Endodermal cell (in vitro differentiated cells): ENCODE measurements around the gene RCAN2. TPM values are rescaled to one million over a fixed set of nuclear protein-coding genes. Genes with fewer than 3 reads are reported as not detected.

Experiments used
- DNase-seq: peaks from one replicate; pipeline ENCODE4 v3.0.0-alpha.2; 2017
- H3K27ac ChIP-seq: 2 replicates; pipeline ENCODE4 v1.5.1; 2013; ENCODE audit warnings: mild to moderate bottlenecking, low read depth, low read length, moderate library complexity
- H3K27me3 ChIP-seq: 2 replicates; pipeline ENCODE4 v1.6.1; 2013; ENCODE audit warnings: mild to moderate bottlenecking, low read length, moderate library complexity; ENCODE audit not compliant: insufficient read depth, control insufficient read depth, poor library complexity, severe bottlenecking
- H3K36me3 ChIP-seq: 2 replicates; pipeline ENCODE4 v1.7.0; 2013; ENCODE audit warnings: mild to moderate bottlenecking, low read length, moderate library complexity; ENCODE audit not compliant: control insufficient read depth, insufficient read depth
- H3K4me1 ChIP-seq: one replicate; pipeline ENCODE4 v1.7.0; 2013; ENCODE audit warnings: low read length; ENCODE audit not compliant: control insufficient read depth, insufficient read depth
- H3K4me3 ChIP-seq: 2 replicates; pipeline ENCODE4 v1.5.1; 2013; ENCODE audit warnings: mild to moderate bottlenecking, low read length, moderate library complexity
- H3K9ac ChIP-seq: 2 replicates; pipeline ENCODE4 v1.6.1; 2013; ENCODE audit warnings: mild to moderate bottlenecking, low read length, moderate library complexity; ENCODE audit not compliant: poor library complexity, severe bottlenecking; ENCODE audit errors: extremely low read depth
- H3K9me3 ChIP-seq: 2 replicates; pipeline ENCODE4 v1.6.1; 2013; ENCODE audit warnings: mild to moderate bottlenecking, low read length, moderate library complexity; ENCODE audit not compliant: control insufficient read depth
- H3K27ac Mint-ChIP-seq: 2 replicates; pipeline ENCODE4 v1.8.0; 2020; ENCODE audit warnings: mixed read lengths
- H3K27me3 Mint-ChIP-seq: 2 replicates; pipeline ENCODE4 v1.8.0; 2021; ENCODE audit warnings: mild to moderate bottlenecking, mixed read lengths; ENCODE audit not compliant: insufficient read depth
- H3K36me3 Mint-ChIP-seq: 2 replicates; pipeline ENCODE4 v1.8.0; 2020; ENCODE audit warnings: low read depth, mixed read lengths
- H3K4me1 Mint-ChIP-seq: 2 replicates; pipeline ENCODE4 v1.8.0; 2020; ENCODE audit warnings: mixed read lengths
- H3K4me3 Mint-ChIP-seq: 2 replicates; pipeline ENCODE4 v1.8.0; 2020; ENCODE audit warnings: mild to moderate bottlenecking, moderate library complexity, mixed read lengths
- H3K9me3 Mint-ChIP-seq: 2 replicates; pipeline ENCODE4 v1.8.0; 2020; ENCODE audit warnings: mild to moderate bottlenecking, mixed read lengths
- CTCF ChIP-seq: fragments of 200-600 bp; sonication (generic); conservative IDR thresholded peaks from 2 replicates; pipeline ENCODE4 v1.5.0; 2021; ENCODE audit warnings: antibody characterized with exemption, mild to moderate bottlenecking
- WGBS, 2 experiments: methylation state at CpG; one replicate each; pipeline versions ENCODE4 v1.1.5 to v1.1.7; 2013; ENCODE audit warnings: missing lambda C conversion rate in 2 of 2, mixed read lengths in 1 of 2; ENCODE audit not compliant: insufficient coverage in 1 of 2, insufficient read length in 1 of 2; 5-methylcytosine and 5-hydroxymethylcytosine counted together
- total RNA-seq, 2 donors: library from RNA; stranded (reverse); fragmentation: NEBNext Ultra II Directional in 1 of 2; extraction: Animal tissue kit (Norgen Biotek cat#: 25700) in 1 of 2; gene quantifications; 2 replicates in 1 of 2; 3 replicates in 1 of 2; pipeline ENCODE4 v1.2.1, GENCODE V29; 2021

RCAN2 gene
- total RNA-seq, 2 donors from 2014 or later, result 15.7 to 16.7 TPM

DNA sequence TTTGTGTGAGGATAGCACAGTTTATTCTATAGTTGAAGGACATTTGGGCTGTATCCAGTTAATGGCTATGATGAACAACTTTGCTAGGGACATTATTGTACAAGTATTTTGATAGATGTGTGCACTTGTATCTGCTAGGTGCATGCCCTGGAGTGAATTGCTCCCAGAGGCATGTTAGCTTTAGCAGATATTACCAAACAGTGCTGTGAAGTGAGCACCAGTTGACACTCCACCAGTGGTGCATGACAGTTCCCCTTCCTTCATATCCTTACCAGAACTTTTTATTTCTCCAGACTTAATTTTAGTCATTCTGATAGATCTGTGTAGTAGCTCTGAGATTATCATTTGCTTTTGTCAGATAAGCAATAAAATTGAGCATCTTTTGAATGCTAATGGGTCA is 271.6 kb downstream of the RCAN2 start:
- peaks cover 6% of the 10 kb centered on the region for H3K27me3 ChIP-seq
- H3K9ac ChIP-seq, result no peak overlapping the region
- no peak overlapping the region for H3K4me3 ChIP-seq
- Mint-ChIP-seq H3K9me3 (no peaks in the 10 kb centered on the region), H3K36me3 (no peaks in the 10 kb centered on the region), H3K27ac (no peak overlapping the region), H3K27me3 (peaks cover 16% of the 10 kb centered on the region), H3K4me1 (peaks cover 2% of the 10 kb centered on the region), H3K4me3 (no peak overlapping the region)
- H3K9me3 ChIP-seq, result no peaks in the 10 kb centered on the region
- no peak for DNase-seq
- TF ChIP-seq CTCF, result no peak
- no peak overlapping the region for H3K27ac ChIP-seq
- peaks cover 2% of the 10 kb centered on the region for H3K4me1 ChIP-seq
- no peaks in the 10 kb centered on the region for H3K36me3 ChIP-seq

GRCh38 chr6:46218457-46218856 is 272.8 kb downstream of the RCAN2 start:
- H3K4me3 Mint-ChIP-seq, result no peak overlapping the region
- Histone ChIP-seq H3K27me3 (peaks cover 6% of the 10 kb centered on the region), H3K27ac (no peak overlapping the region), H3K9me3 (no peaks in the 10 kb centered on the region), H3K4me3 (no peak overlapping the region), H3K9ac (no peak overlapping the region), H3K36me3 (no peaks in the 10 kb centered on the region), H3K4me1 (no peaks in the 10 kb centered on the region)
- H3K36me3 Mint-ChIP-seq, result no peaks in the 10 kb centered on the region
- peaks cover 2% of the 10 kb centered on the region for H3K4me1 Mint-ChIP-seq
- TF ChIP-seq CTCF, result no peak
- peaks cover 21% of the 10 kb centered on the region for H3K27me3 Mint-ChIP-seq
- no peaks in the 10 kb centered on the region for H3K9me3 Mint-ChIP-seq
- no peak for DNase-seq
- WGBS, 2 experiments, result 100% methylated on average over 2 of the region's 2 CpGs; no CpG with 5 or more reads in 1 of the 2 experiments
- H3K27ac Mint-ChIP-seq, result no peak overlapping the region

- Histone ChIP-seq H3K4me1 (no peaks in the 10 kb centered on the region), H3K9ac (no peak overlapping the region), H3K9me3 (no peaks in the 10 kb centered on the region), H3K4me3 (no peak overlapping the region), H3K27ac (no peak overlapping the region), H3K36me3 (no peaks in the 10 kb centered on the region), H3K27me3 (peaks cover 6% of the 10 kb centered on the region)
- Mint-ChIP-seq H3K4me1 (no peaks in the 10 kb centered on the region), H3K27me3 (peaks cover 22% of the 10 kb centered on the region), H3K4me3 (no peak overlapping the region), H3K9me3 (no peaks in the 10 kb centered on the region), H3K36me3 (no peaks in the 10 kb centered on the region), H3K27ac (no peak overlapping the region)
- whole genome bisulfite sequencing, 2 experiments, result 92 to 96% methylated on average over 3 to 4 of the region's 5 CpGs
- no peak for TF ChIP-seq CTCF
- no peak for DNase-seq
These were observed 273.5 kb downstream of the RCAN2 start for GRCh38 chr6:46217671-46218131.
